Measurements from ENCODE around the gene CCR2. TPM values are rescaled to one million over a fixed set of nuclear protein-coding genes. Genes with fewer than 3 reads are reported as not detected.

The CCR2 gene
- total and polyA plus RNA-seq, 2 experiments from 2014 or later = not detected

GRCh38 chr3:46318207-46318927, 35.5 kb upstream of the CCR2 start:
- H3K36me3 Mint-ChIP-seq (ENCODE audit: low read depth) = no peaks in the 10 kb centered on the region
- H3K36me3 ChIP-seq (ENCODE audit: insufficient read depth) = no peaks in the 10 kb centered on the region
- H3K4me3 Mint-ChIP-seq = no peak overlapping the region
- H2AFZ ChIP-seq = no peak overlapping the region
- no peaks in the 10 kb centered on the region for H3K4me1 Mint-ChIP-seq
- DNase-seq (ENCODE audit: low spot score) (no peak), ATAC-seq (no peak)
- H4K20me1 ChIP-seq (replicated peaks; ENCODE audit: insufficient read depth) = no peaks in the 10 kb centered on the region
- no peak overlapping the region for H3K27ac Mint-ChIP-seq
- H3K27me3 Mint-ChIP-seq (ENCODE audit: insufficient read depth, low read depth, poor library complexity) = no peaks in the 10 kb centered on the region
- H3K79me2 ChIP-seq (replicated peaks; ENCODE audit: insufficient read depth) = no peaks in the 10 kb centered on the region
- no peak overlapping the region for H3K4me3 ChIP-seq
- TF ChIP-seq ZNF114 (CRISPR knock-in tag; IDR thresholded peaks at IDR 0.05) (no peak), JUNB (IDR thresholded peaks at IDR 0.05; ENCODE audit: unreplicated experiment) (no peak), EZH2phosphoT487 (IDR thresholded peaks at IDR 0.05; ENCODE audit: unreplicated experiment) (no peak), ETS1 (IDR thresholded peaks at IDR 0.05) (no peak), NANOG (IDR thresholded peaks at IDR 0.05; ENCODE audit: borderline replicate concordance) (no peak), EZH2 (IDR thresholded peaks at IDR 0.05; ENCODE audit: low read depth, unreplicated experiment) (no peak), POLR2AphosphoS5 (IDR thresholded peaks at IDR 0.05; ENCODE audit: low read depth) (no peak), STAT1 (IDR thresholded peaks at IDR 0.05; ENCODE audit: unreplicated experiment) (no peak)
- TF ChIP-seq, protein P1, sequence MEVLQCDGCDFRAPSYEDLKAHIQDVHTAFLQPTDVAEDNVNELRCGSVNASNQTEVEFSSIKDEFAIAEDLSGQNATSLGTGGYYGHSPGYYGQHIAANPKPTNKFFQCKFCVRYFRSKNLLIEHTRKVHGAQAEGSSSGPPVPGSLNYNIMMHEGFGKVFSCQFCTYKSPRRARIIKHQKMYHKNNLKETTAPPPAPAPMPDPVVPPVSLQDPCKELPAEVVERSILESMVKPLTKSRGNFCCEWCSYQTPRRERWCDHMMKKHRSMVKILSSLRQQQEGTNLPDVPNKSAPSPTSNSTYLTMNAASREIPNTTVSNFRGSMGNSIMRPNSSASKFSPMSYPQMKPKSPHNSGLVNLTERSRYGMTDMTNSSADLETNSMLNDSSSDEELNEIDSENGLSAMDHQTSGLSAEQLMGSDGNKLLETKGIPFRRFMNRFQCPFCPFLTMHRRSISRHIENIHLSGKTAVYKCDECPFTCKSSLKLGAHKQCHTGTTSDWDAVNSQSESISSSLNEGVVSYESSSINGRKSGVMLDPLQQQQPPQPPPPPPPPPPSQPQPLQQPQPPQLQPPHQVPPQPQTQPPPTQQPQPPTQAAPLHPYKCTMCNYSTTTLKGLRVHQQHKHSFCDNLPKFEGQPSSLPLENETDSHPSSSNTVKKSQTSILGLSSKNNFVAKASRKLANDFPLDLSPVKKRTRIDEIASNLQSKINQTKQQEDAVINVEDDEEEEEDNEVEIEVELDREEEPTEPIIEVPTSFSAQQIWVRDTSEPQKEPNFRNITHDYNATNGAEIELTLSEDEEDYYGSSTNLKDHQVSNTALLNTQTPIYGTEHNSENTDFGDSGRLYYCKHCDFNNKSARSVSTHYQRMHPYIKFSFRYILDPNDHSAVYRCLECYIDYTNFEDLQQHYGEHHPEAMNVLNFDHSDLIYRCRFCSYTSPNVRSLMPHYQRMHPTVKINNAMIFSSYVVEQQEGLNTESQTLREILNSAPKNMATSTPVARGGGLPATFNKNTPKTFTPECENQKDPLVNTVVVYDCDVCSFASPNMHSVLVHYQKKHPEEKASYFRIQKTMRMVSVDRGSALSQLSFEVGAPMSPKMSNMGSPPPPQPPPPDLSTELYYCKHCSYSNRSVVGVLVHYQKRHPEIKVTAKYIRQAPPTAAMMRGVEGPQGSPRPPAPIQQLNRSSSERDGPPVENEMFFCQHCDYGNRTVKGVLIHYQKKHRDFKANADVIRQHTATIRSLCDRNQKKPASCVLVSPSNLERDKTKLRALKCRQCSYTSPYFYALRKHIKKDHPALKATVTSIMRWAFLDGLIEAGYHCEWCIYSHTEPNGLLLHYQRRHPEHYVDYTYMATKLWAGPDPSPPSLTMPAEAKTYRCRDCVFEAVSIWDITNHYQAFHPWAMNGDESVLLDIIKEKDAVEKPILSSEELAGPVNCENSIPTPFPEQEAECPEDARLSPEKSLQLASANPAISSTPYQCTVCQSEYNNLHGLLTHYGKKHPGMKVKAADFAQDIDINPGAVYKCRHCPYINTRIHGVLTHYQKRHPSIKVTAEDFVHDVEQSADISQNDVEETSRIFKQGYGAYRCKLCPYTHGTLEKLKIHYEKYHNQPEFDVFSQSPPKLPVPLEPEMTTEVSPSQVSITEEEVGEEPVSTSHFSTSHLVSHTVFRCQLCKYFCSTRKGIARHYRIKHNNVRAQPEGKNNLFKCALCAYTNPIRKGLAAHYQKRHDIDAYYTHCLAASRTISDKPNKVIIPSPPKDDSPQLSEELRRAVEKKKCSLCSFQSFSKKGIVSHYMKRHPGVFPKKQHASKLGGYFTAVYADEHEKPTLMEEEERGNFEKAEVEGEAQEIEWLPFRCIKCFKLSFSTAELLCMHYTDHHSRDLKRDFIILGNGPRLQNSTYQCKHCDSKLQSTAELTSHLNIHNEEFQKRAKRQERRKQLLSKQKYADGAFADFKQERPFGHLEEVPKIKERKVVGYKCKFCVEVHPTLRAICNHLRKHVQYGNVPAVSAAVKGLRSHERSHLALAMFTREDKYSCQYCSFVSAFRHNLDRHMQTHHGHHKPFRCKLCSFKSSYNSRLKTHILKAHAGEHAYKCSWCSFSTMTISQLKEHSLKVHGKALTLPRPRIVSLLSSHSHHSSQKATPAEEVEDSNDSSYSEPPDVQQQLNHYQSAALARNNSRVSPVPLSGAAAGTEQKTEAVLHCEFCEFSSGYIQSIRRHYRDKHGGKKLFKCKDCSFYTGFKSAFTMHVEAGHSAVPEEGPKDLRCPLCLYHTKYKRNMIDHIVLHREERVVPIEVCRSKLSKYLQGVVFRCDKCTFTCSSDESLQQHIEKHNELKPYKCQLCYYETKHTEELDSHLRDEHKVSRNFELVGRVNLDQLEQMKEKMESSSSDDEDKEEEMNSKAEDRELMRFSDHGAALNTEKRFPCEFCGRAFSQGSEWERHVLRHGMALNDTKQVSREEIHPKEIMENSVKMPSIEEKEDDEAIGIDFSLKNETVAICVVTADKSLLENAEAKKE (CRISPR knock-in tag; IDR thresholded peaks at IDR 0.05) = no peak
- no peaks in the 10 kb centered on the region for H3K27me3 ChIP-seq (ENCODE audit: insufficient read depth)
- H3K4me2 ChIP-seq = no peak overlapping the region
- H3K9me3 Mint-ChIP-seq = peaks cover 13% of the 10 kb centered on the region
- no peaks in the 10 kb centered on the region for H3F3A ChIP-seq (replicated peaks; ENCODE audit: low read depth)
- no peak overlapping the region for H3K27ac ChIP-seq (ENCODE audit: low read depth)
- no peaks in the 10 kb centered on the region for H3K4me1 ChIP-seq (ENCODE audit: insufficient read depth)
- H3K9me2 ChIP-seq (ENCODE audit: insufficient read depth) = peaks cover 14% of the 10 kb centered on the region; the same call in 1 of the 2 replicates

All from GM23338 (cell line).